WTC11 (cell line): ENCODE measurements around the gene TMEM161B. TPM values are rescaled to one million over a fixed set of nuclear protein-coding genes. Genes with fewer than 3 reads are reported as not detected.

Source experiments
- ATAC-seq: fragments of 200-7000 bp; cut with Tn5 transposase; 2 replicates; pipeline ENCODE4 v1.10.0; 2021; ENCODE audit warnings: mild to moderate bottlenecking, moderate library complexity
- CTCF ChIA-PET: fragments of 300-600 bp; sonication (Branson Sonifier 250); formaldehyde crosslinking; loops from one replicate; lab custom pipeline; 2021; ENCODE audit warnings: antibody characterized with exemption; lab: Charles Lee
- POLR2A ChIA-PET: fragments of 350-600 bp; sonication (Branson Sonifier 250); formaldehyde crosslinking; loops from one replicate; lab custom pipeline; 2021; ENCODE audit warnings: antibody characterized with exemption; lab: Charles Lee
- DNase-seq: peaks from one replicate; pipeline ENCODE4 v3.0.0; 2021; ENCODE audit warnings: low spot score
- H3K27ac Mint-ChIP-seq: 2 replicates; pipeline ENCODE4 v1.8.0; 2021; ENCODE audit warnings: mixed read lengths
- H3K27me3 Mint-ChIP-seq: 2 replicates; pipeline ENCODE4 v1.8.0; 2021; ENCODE audit warnings: low read depth, mild to moderate bottlenecking, moderate library complexity, mixed read lengths
- H3K36me3 Mint-ChIP-seq: 2 replicates; pipeline ENCODE4 v1.8.0; 2021; ENCODE audit warnings: mixed read lengths
- H3K4me1 Mint-ChIP-seq: 2 replicates; pipeline ENCODE4 v1.8.0; 2022; ENCODE audit warnings: mixed read lengths
- H3K4me3 Mint-ChIP-seq: 2 replicates; pipeline ENCODE4 v1.8.0; 2021; ENCODE audit warnings: mild to moderate bottlenecking, moderate library complexity, mixed read lengths
- H3K9me3 Mint-ChIP-seq: 2 replicates; pipeline ENCODE4 v1.8.0; 2021; ENCODE audit warnings: mixed read lengths
- ARID4B ChIP-seq: sonication (generic); formaldehyde crosslinking; IDR thresholded peaks from 2 replicates; pipeline ENCODE4 v1.8.0; 2023; ENCODE audit warnings: missing genetic modification reagents, mild to moderate bottlenecking, borderline replicate concordance
- ATF1 ChIP-seq: sonication (generic); formaldehyde crosslinking; IDR thresholded peaks from 2 replicates; pipeline ENCODE4 v1.8.1; 2023; ENCODE audit warnings: mild to moderate bottlenecking, moderate library complexity, missing genetic modification reagents
- ATF6 ChIP-seq: sonication (generic); formaldehyde crosslinking; IDR thresholded peaks from 2 replicates; pipeline ENCODE4 v1.8.1; 2023; ENCODE audit warnings: mild to moderate bottlenecking, missing genetic modification reagents
- CDX4 ChIP-seq: fragments of 250-450 bp; sonication (Bioruptor Pico); IDR thresholded peaks from 2 replicates; pipeline ENCODE4 v1.9.0; 2021; ENCODE audit warnings: moderate library complexity, mild to moderate bottlenecking, inconsistent platforms, borderline replicate concordance
- CTCF ChIP-seq: fragments of 200-600 bp; IDR thresholded peaks from 2 replicates; pipeline ENCODE4 v1.8.0; 2022; ENCODE audit warnings: antibody characterized with exemption
- ERG ChIP-seq: fragments of 250-450 bp; sonication (Bioruptor Pico); IDR thresholded peaks from 2 replicates; pipeline ENCODE4 v1.8.0; 2021; ENCODE audit warnings: mild to moderate bottlenecking
- FOXK1 ChIP-seq: sonication (generic); formaldehyde crosslinking; IDR thresholded peaks from 2 replicates; pipeline ENCODE4 v1.8.0; 2022; ENCODE audit warnings: mild to moderate bottlenecking, moderate library complexity, missing genetic modification reagents
- FOXP1 ChIP-seq: sonication (generic); formaldehyde crosslinking; IDR thresholded peaks from 2 replicates; pipeline ENCODE4 v1.8.0; 2022; ENCODE audit warnings: missing genetic modification reagents, mild to moderate bottlenecking, moderate library complexity, borderline replicate concordance
- FOXP4 ChIP-seq: sonication (generic); formaldehyde crosslinking; IDR thresholded peaks from 2 replicates; pipeline ENCODE4 v1.8.0; 2022; ENCODE audit warnings: mild to moderate bottlenecking, missing genetic modification reagents
- GTF2I ChIP-seq: fragments of 250-450 bp; sonication (Bioruptor Pico); conservative IDR thresholded peaks from 2 replicates; pipeline ENCODE4 v1.4.0; 2021; ENCODE audit warnings: mild to moderate bottlenecking
- MLX ChIP-seq: sonication (generic); formaldehyde crosslinking; IDR thresholded peaks from 2 replicates; pipeline ENCODE4 v1.8.1; 2023; ENCODE audit warnings: mild to moderate bottlenecking, missing genetic modification reagents, moderate library complexity
- NFATC4 ChIP-seq: fragments of 250-450 bp; sonication (Bioruptor Pico); IDR thresholded peaks from 2 replicates; pipeline ENCODE4 v1.9.0; 2021; ENCODE audit warnings: mild to moderate bottlenecking
- NFE2L1 ChIP-seq: sonication (generic); formaldehyde crosslinking; IDR thresholded peaks from 2 replicates; pipeline ENCODE4 v1.8.1; 2023; ENCODE audit warnings: missing genetic modification reagents
- TEAD1 ChIP-seq: sonication (generic); formaldehyde crosslinking; IDR thresholded peaks from 2 replicates; pipeline ENCODE4 v1.8.0; 2022; ENCODE audit warnings: mild to moderate bottlenecking, missing genetic modification reagents
- TEAD4 ChIP-seq: sonication (generic); formaldehyde crosslinking; IDR thresholded peaks from 2 replicates; pipeline ENCODE4 v1.8.0; 2022; ENCODE audit warnings: mild to moderate bottlenecking, missing genetic modification reagents
- TP53 ChIP-seq: sonication (generic); formaldehyde crosslinking; IDR thresholded peaks from 2 replicates; pipeline ENCODE4 v1.8.1; 2023; ENCODE audit warnings: mild to moderate bottlenecking, missing genetic modification reagents
- USF2 ChIP-seq: sonication (generic); formaldehyde crosslinking; IDR thresholded peaks from 2 replicates; pipeline ENCODE4 v1.8.1; 2023; ENCODE audit warnings: mild to moderate bottlenecking, missing genetic modification reagents, moderate library complexity
- ZNF138 ChIP-seq: sonication (generic); formaldehyde crosslinking; conservative IDR thresholded peaks from 2 replicates; pipeline ENCODE4 v1.8.1; 2022; ENCODE audit warnings: mild to moderate bottlenecking, moderate library complexity, missing genetic modification reagents
- ZNF232 ChIP-seq: sonication (generic); formaldehyde crosslinking; IDR thresholded peaks from 2 replicates; pipeline ENCODE4 v1.8.0; 2022; ENCODE audit warnings: mild to moderate bottlenecking, missing genetic modification reagents
- ZNF263 ChIP-seq: sonication (generic); formaldehyde crosslinking; IDR thresholded peaks from 2 replicates; pipeline ENCODE4 v1.8.1; 2022; ENCODE audit warnings: low read depth, mild to moderate bottlenecking, moderate library complexity, missing genetic modification reagents
- ZNF512 ChIP-seq: sonication (generic); formaldehyde crosslinking; IDR thresholded peaks from 2 replicates; pipeline ENCODE4 v1.8.1; 2022; ENCODE audit warnings: missing genetic modification reagents, borderline replicate concordance
- total RNA-seq: library from RNA; stranded (reverse); gene quantifications from 3 replicates; pipeline ENCODE4 v1.2.3, GENCODE V29; 2021

Gene TMEM161B
- total RNA-seq, 1 experiment from 2014 or later, result 17.0 TPM

- TF ChIP-seq MLX (no peak), TP53 (CRISPR knock-in tag) (no peak), GTF2I (CRISPR knock-in tag) (no peak), USF2 (CRISPR knock-in tag) (no peak), ERG (CRISPR knock-in tag) (no peak), TEAD1 (CRISPR knock-in tag) (no peak)
Observed at GRCh38 chr5:88276378-88276777, 7.7 kb upstream of the TMEM161B start (continued).

- POLR2A ChIA-PET, result no interaction called here
- no peak for ATAC-seq
- TF ChIP-seq CTCF (no peak), ARID4B (CRISPR knock-in tag) (no peak), TEAD4 (CRISPR knock-in tag) (no peak), NFE2L1 (CRISPR knock-in tag) (no peak), ZNF232 (CRISPR knock-in tag) (no peak), NFATC4 (no peak), FOXP4 (CRISPR knock-in tag) (no peak), CDX4 (CRISPR knock-in tag) (no peak), FOXP1 (no peak), ATF1 (CRISPR knock-in tag) (no peak), ZNF512 (CRISPR knock-in tag) (no peak), ZNF138 (CRISPR knock-in tag) (no peak), FOXK1 (CRISPR knock-in tag) (no peak), ATF6 (CRISPR knock-in tag) (no peak), ZNF263 (no peak)
- Mint-ChIP-seq H3K9me3 (no peaks in the 10 kb centered on the region), H3K4me1 (peaks cover 4% of the 10 kb centered on the region), H3K36me3 (peaks cover 45% of the 10 kb centered on the region), H3K27me3 (no peaks in the 10 kb centered on the region), H3K27ac (no peak overlapping the region), H3K4me3 (no peak overlapping the region)
- CTCF ChIA-PET, result no interaction called here
- no peak for DNase-seq
Observed at GRCh38 chr5:88275581-88275980, 6.9 kb upstream of the TMEM161B start.
